OCI-LY3 (cell line): ENCODE data around the gene MYCBP.

Source experiments
- H2AFZ ChIP-seq: fragments of 200-600, 300-600 bp; shearing (Covaris generic); 2 replicates; pipeline ENCODE4 v1.6.0; 2014; ENCODE audit warnings: antibody characterized with exemption, low read depth, low read length
- H3K27ac ChIP-seq: fragments of 200-600, 300-600 bp; sonication (generic); 2 replicates; pipeline ENCODE4 v1.5.1; 2014; ENCODE audit warnings: mild to moderate bottlenecking, low read length, moderate library complexity, mixed read lengths
- H3K27me3 ChIP-seq: fragments of 200-600, 300-600 bp; sonication (generic); 2 replicates; pipeline ENCODE4 v1.6.1; 2014; ENCODE audit warnings: low read depth, low read length, mixed read lengths
- H3K36me3 ChIP-seq: fragments of 200-600, 300-600 bp; sonication (generic); replicated peaks from 2 replicates; pipeline ENCODE3; 2014; ENCODE audit warnings: low read depth, low read length, mixed read lengths
- H3K4me1 ChIP-seq: fragments of 300-600, 200-600 bp; sonication (generic); 2 replicates; pipeline ENCODE4 v1.6.1; 2014; ENCODE audit warnings: low read length, mixed read lengths
- H3K4me2 ChIP-seq: fragments of 200-600, 300-600 bp; sonication (generic); 2 replicates; pipeline ENCODE4 v1.6.1; 2014; ENCODE audit warnings: low read length, mixed read lengths
- H3K4me3 ChIP-seq: fragments of 300-600, 200-600 bp; sonication (generic); 2 replicates; pipeline ENCODE4 v1.5.1; 2014; ENCODE audit warnings: antibody characterized with exemption, mild to moderate bottlenecking, low read length, moderate library complexity
- H3K79me2 ChIP-seq: fragments of 300-600, 200-600 bp; shearing (Covaris generic); 2 replicates; pipeline ENCODE4 v1.6.1; 2014; ENCODE audit warnings: mild to moderate bottlenecking, low read length, mixed read lengths
- H3K9ac ChIP-seq: fragments of 300-600, 200-600 bp; shearing (Covaris generic); 2 replicates; pipeline ENCODE4 v1.6.0; 2014; ENCODE audit warnings: mild to moderate bottlenecking, low read length, moderate library complexity
- H3K9me3 ChIP-seq: fragments of 200-600, 300-600 bp; shearing (Covaris generic); 2 replicates; pipeline ENCODE4 v1.6.1; 2014; ENCODE audit warnings: low read length, mixed read lengths; ENCODE audit not compliant: insufficient read depth
- H4K20me1 ChIP-seq: fragments of 200-600, 300-600 bp; sonication (generic); 2 replicates; pipeline ENCODE4 v1.6.1; 2016; ENCODE audit warnings: low read length, mixed read lengths; ENCODE audit not compliant: insufficient read depth
- CTCF ChIP-seq: fragments of 200-600, 300-600 bp; sonication (generic); IDR thresholded peaks from 2 replicates; pipeline ENCODE4 v1.5.1; 2014; ENCODE audit warnings: antibody characterized with exemption, low read length, low read depth
- EZH2phosphoT487 ChIP-seq: fragments of 200-600 bp; shearing (Covaris generic); IDR thresholded peaks from 2 replicates; pipeline ENCODE4 v1.6.1; 2018; ENCODE audit warnings: antibody characterized with exemption, mixed run types, low read depth

Gene MYCBP

GRCh38 chr1:38899560-38899959, 26.4 kb upstream of the MYCBP start:
- Histone ChIP-seq H3K4me1 (no peaks in the 10 kb centered on the region), H3K9ac (no peak overlapping the region), H3K79me2 (no peaks in the 10 kb centered on the region), H3K36me3 (no peaks in the 10 kb centered on the region), H2AFZ (no peak overlapping the region), H4K20me1 (no peaks in the 10 kb centered on the region), H3K27me3 (no peaks in the 10 kb centered on the region), H3K4me3 (no peak overlapping the region), H3K27ac (no peak overlapping the region), H3K9me3 (no peaks in the 10 kb centered on the region), H3K4me2 (no peak overlapping the region)
- no peak for TF ChIP-seq CTCF
- TF ChIP-seq EZH2phosphoT487, result no peak

GRCh38 chr1:38898653-38899230, 25.6 kb upstream of the MYCBP start:
- no peak overlapping the region for H2AFZ ChIP-seq
- H3K4me1 ChIP-seq, result no peaks in the 10 kb centered on the region
- H3K4me2 ChIP-seq, result no peak overlapping the region
- H3K9ac ChIP-seq, result no peak overlapping the region
- no peaks in the 10 kb centered on the region for H4K20me1 ChIP-seq
- H3K9me3 ChIP-seq, result no peaks in the 10 kb centered on the region
- no peak overlapping the region for H3K4me3 ChIP-seq
- no peak overlapping the region for H3K27ac ChIP-seq
- no peaks in the 10 kb centered on the region for H3K36me3 ChIP-seq
- no peaks in the 10 kb centered on the region for H3K79me2 ChIP-seq
- no peaks in the 10 kb centered on the region for H3K27me3 ChIP-seq
- no peak for TF ChIP-seq EZH2phosphoT487
- no peak for TF ChIP-seq CTCF

GRCh38 chr1:38896169-38896568, 23.0 kb upstream of the MYCBP start:
- TF ChIP-seq EZH2phosphoT487 (no peak), CTCF (no peak)
- Histone ChIP-seq H3K9ac (no peak overlapping the region), H3K4me3 (no peak overlapping the region), H3K4me2 (no peak overlapping the region), H3K4me1 (no peaks in the 10 kb centered on the region), H3K27ac (no peak overlapping the region), H3K36me3 (no peaks in the 10 kb centered on the region), H4K20me1 (no peaks in the 10 kb centered on the region), H3K9me3 (no peaks in the 10 kb centered on the region), H3K79me2 (no peaks in the 10 kb centered on the region), H3K27me3 (no peaks in the 10 kb centered on the region), H2AFZ (no peak overlapping the region)

GRCh38 chr1:38892976-38893375, 19.8 kb upstream of the MYCBP start:
- Histone ChIP-seq H4K20me1 (no peaks in the 10 kb centered on the region), H3K4me3 (no peak overlapping the region), H3K27ac (no peak overlapping the region), H2AFZ (no peak overlapping the region), H3K9me3 (no peaks in the 10 kb centered on the region), H3K27me3 (no peaks in the 10 kb centered on the region), H3K36me3 (no peaks in the 10 kb centered on the region), H3K9ac (no peak overlapping the region), H3K4me2 (no peak overlapping the region), H3K79me2 (no peaks in the 10 kb centered on the region), H3K4me1 (peaks cover 12% of the 10 kb centered on the region)
- no peak for TF ChIP-seq EZH2phosphoT487
- no peak for TF ChIP-seq CTCF
